Rectal smooth muscle tissue (tissue), 1 donor: ENCODE measurements around the gene CLECL1.
"Not testable (repeated sequence)": the region's sequence is repeated elsewhere in the genome, so short reads cannot be mapped to it uniquely, and the experiment has no call there.

Experiments used
- H3K27ac ChIP-seq: one replicate; pipeline ENCODE4 v1.7.0; 2013; ENCODE audit warnings: low read depth, low read length, inconsistent platforms
- H3K27me3 ChIP-seq: one replicate; pipeline ENCODE4 v1.7.0; 2013; ENCODE audit warnings: low read length; ENCODE audit not compliant: control insufficient read depth, insufficient read depth
- H3K36me3 ChIP-seq: one replicate; pipeline ENCODE4 v1.7.0; 2013; ENCODE audit warnings: low read length; ENCODE audit not compliant: control insufficient read depth, insufficient read depth
- H3K4me1 ChIP-seq: one replicate; pipeline ENCODE4 v1.7.0; 2013; ENCODE audit warnings: low read length; ENCODE audit not compliant: control insufficient read depth, insufficient read depth
- H3K4me3 ChIP-seq: one replicate; pipeline ENCODE4 v1.7.0; 2013; ENCODE audit warnings: low read length
- H3K9ac ChIP-seq: one replicate; pipeline ENCODE4 v1.7.0; 2013; ENCODE audit warnings: low read length

Gene CLECL1

DNA sequence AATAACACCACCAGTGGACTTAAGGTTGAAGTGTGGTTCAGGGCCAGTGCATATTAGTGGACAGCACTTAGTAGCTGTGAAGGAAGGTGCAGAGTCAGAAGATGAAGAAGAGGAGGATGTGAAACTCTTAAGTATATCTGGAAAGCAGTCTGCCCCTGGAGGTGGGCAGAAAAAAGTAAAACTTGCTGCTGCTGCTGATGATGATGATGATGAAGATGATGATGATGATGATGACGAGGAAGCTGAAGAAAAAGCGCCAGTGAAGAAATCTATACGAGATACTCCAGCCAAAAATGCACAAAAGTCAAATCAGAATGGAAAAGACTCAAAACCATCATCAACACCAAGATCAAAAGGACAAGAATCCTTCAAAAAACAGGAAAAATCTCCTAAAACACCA, 37.2 kb downstream of the CLECL1 start:
- not testable (repeated sequence) for H3K4me3 ChIP-seq, H3K27me3 ChIP-seq, H3K36me3 ChIP-seq, H3K9ac ChIP-seq, H3K27ac ChIP-seq, H3K4me1 ChIP-seq

DNA sequence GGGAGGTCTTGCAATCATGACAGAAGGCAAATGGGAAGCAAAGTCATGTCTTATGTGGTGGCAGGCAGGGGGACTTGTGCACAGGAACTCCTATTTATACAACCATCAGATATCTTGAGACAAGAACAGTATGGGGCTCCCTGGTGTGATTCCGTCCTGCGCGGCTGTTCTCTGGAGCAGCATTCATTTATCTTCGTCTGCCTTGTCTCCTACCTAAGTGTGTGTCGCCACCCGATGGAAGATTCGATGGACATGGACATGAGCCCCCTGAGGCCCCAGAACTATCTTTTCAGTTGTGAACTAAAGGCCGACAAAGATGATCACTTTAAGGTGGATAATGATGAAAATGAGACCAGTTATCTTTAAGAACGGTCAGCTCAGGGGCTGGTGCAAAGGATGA, 37.7 kb downstream of the CLECL1 start:
- H3K27me3 ChIP-seq, H3K27ac ChIP-seq, H3K4me3 ChIP-seq, H3K4me1 ChIP-seq, H3K36me3 ChIP-seq, H3K9ac ChIP-seq: not testable (repeated sequence)

- H3K9ac ChIP-seq, result no peak overlapping the region
- H3K36me3 ChIP-seq, result peaks cover 3% of the 10 kb centered on the region
- H3K27ac ChIP-seq, result no peak overlapping the region
- H3K4me1 ChIP-seq, result no peaks in the 10 kb centered on the region
- H3K4me3 ChIP-seq, result no peak overlapping the region
- no peaks in the 10 kb centered on the region for H3K27me3 ChIP-seq
Measured at GRCh38 chr12:9694241-9694640, 38.7 kb downstream of the CLECL1 start.

DNA sequence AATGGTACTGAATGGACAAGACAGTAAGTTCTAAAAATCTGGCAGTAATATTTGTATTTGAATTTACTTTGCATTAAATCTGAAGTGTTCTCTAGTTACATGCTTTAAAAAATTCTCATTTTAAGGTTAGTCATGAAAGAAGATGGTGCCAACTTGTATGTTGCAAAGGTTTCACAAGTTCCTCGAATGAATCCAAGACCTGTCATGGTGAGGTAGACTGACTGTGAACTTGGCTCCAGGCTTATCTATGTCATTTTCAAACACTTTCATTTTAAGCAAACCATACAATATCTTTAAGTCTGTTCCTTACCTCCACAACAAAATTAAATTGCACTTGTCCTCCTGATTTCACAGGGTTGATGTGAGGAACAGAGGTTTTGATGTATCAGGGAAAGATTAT, 40.0 kb downstream of the CLECL1 start:
- Histone ChIP-seq H3K27me3 (no peaks in the 10 kb centered on the region), H3K27ac (no peak overlapping the region), H3K4me3 (no peak overlapping the region), H3K4me1 (no peaks in the 10 kb centered on the region), H3K36me3 (peaks cover 7% of the 10 kb centered on the region), H3K9ac (no peak overlapping the region)

- Histone ChIP-seq H3K36me3 (peaks cover 4% of the 10 kb centered on the region), H3K4me3 (no peak overlapping the region), H3K27ac (no peak overlapping the region), H3K27me3 (no peaks in the 10 kb centered on the region), H3K4me1 (no peaks in the 10 kb centered on the region), H3K9ac (no peak overlapping the region)
Measured at GRCh38 chr12:9687228-9687627, 45.7 kb downstream of the CLECL1 start.

- Histone ChIP-seq H3K4me3 (no peak overlapping the region), H3K27ac (no peak overlapping the region), H3K9ac (no peak overlapping the region), H3K4me1 (no peaks in the 10 kb centered on the region), H3K36me3 (peaks cover 4% of the 10 kb centered on the region), H3K27me3 (no peaks in the 10 kb centered on the region)
Measured at GRCh38 chr12:9685915-9686314, 47.0 kb downstream of the CLECL1 start.

GRCh38 chr12:9685366-9685765, 47.5 kb downstream of the CLECL1 start:
- H3K9ac ChIP-seq, H3K27ac ChIP-seq, H3K4me3 ChIP-seq, H3K27me3 ChIP-seq, H3K4me1 ChIP-seq, H3K36me3 ChIP-seq: not testable (repeated sequence)

DNA sequence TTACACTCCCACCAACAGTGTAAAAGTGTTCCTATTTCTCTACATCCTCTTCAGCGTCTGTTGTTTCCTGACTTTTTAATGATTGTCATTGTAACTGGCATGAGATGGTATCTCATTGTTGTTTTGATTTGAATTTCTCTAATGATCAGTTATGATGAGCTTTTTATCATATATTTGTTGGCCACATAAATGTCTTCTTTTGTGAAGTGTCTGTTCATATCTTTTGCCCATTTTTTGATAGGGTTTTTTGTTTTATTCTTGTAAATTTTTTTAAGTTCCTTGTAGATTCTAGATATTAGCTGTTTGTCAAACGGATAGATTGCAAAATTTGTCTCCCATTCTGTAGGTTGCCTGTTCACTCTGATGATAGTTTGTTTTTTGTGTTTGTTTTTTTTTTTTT, 49.9 kb downstream of the CLECL1 start:
- H3K4me3 ChIP-seq, H3K4me1 ChIP-seq, H3K9ac ChIP-seq, H3K36me3 ChIP-seq, H3K27ac ChIP-seq, H3K27me3 ChIP-seq: not testable (repeated sequence)

- H3K9ac ChIP-seq, H3K4me1 ChIP-seq, H3K27ac ChIP-seq, H3K36me3 ChIP-seq, H3K27me3 ChIP-seq, H3K4me3 ChIP-seq: not testable (repeated sequence)
Measured at GRCh38 chr12:9682508-9682907, 50.4 kb downstream of the CLECL1 start.

- Histone ChIP-seq H3K36me3 (no peaks in the 10 kb centered on the region), H3K27ac (no peak overlapping the region), H3K27me3 (no peaks in the 10 kb centered on the region), H3K9ac (no peak overlapping the region), H3K4me3 (no peak overlapping the region), H3K4me1 (no peaks in the 10 kb centered on the region)
Measured at GRCh38 chr12:9674226-9674590, 58.7 kb downstream of the CLECL1 start.

GRCh38 chr12:9673404-9674225, 59.3 kb downstream of the CLECL1 start:
- H3K4me1 ChIP-seq, result no peaks in the 10 kb centered on the region
- peak overlapping the region; percentile 11 for H3K4me3 ChIP-seq
- H3K27ac ChIP-seq, result no peak overlapping the region
- no peaks in the 10 kb centered on the region for H3K27me3 ChIP-seq
- no peaks in the 10 kb centered on the region for H3K36me3 ChIP-seq
- no peak overlapping the region for H3K9ac ChIP-seq
